Astrocyte (in vitro differentiated cells and primary cell): ENCODE measurements around the gene TAAR6. TPM values are rescaled to one million over a fixed set of nuclear protein-coding genes. Genes with fewer than 3 reads are reported as not detected.
"Not testable (repeated sequence)": the region's sequence is repeated elsewhere in the genome, so short reads cannot be mapped to it uniquely, and the experiment has no call there.

Experiments
- DNase-seq: peaks from one replicate; pipeline ENCODE4 v3.0.0-alpha.2; 2010; ENCODE audit warnings: low read depth
- FAIRE-seq: peaks from 2 replicates; lab custom pipeline; 2011; peaks lifted over from hg19 to GRCh38; lab: Jason Lieb, UNC
- H2AFZ ChIP-seq: 2 replicates; pipeline ENCODE4 v1.6.0; 2012; ENCODE audit warnings: low read depth, low read length, inconsistent platforms
- H3K27ac ChIP-seq: 2 replicates; pipeline ENCODE4 v1.5.1; 2011; ENCODE audit warnings: low read depth, low read length, inconsistent platforms
- H3K27me3 ChIP-seq: 2 replicates; pipeline ENCODE4 v1.6.0; 2011; ENCODE audit warnings: low read length, inconsistent platforms; ENCODE audit not compliant: insufficient read depth
- H3K36me3 ChIP-seq: 2 replicates; pipeline ENCODE4 v1.5.1; 2011; ENCODE audit warnings: low read length, inconsistent platforms; ENCODE audit not compliant: insufficient read depth
- H3K4me1 ChIP-seq: 2 replicates; pipeline ENCODE4 v1.5.1; 2011; ENCODE audit warnings: low read length, inconsistent platforms; ENCODE audit not compliant: insufficient read depth
- H3K4me2 ChIP-seq: 2 replicates; pipeline ENCODE4 v1.6.0; 2012; ENCODE audit warnings: low read length, inconsistent platforms
- H3K4me3 ChIP-seq: 2 replicates; pipeline ENCODE4 v1.5.1; 2011; ENCODE audit warnings: low read depth, mild to moderate bottlenecking, low read length, inconsistent platforms; ENCODE audit not compliant: insufficient read depth
- H3K79me2 ChIP-seq: 2 replicates; pipeline ENCODE4 v1.6.0; 2012; ENCODE audit warnings: mild to moderate bottlenecking, low read length, inconsistent platforms; ENCODE audit not compliant: insufficient read depth
- H3K9ac ChIP-seq: 2 replicates; pipeline ENCODE4 v1.6.0; 2012; ENCODE audit warnings: mild to moderate bottlenecking, low read length, inconsistent platforms
- H3K9me3 ChIP-seq: 2 replicates; pipeline ENCODE4 v1.5.1; 2012; ENCODE audit warnings: low read depth, mild to moderate bottlenecking, low read length, inconsistent platforms; ENCODE audit not compliant: insufficient read depth
- H4K20me1 ChIP-seq: 2 replicates; pipeline ENCODE4 v1.6.0; 2012; ENCODE audit warnings: low read length, inconsistent platforms; ENCODE audit not compliant: insufficient read depth
- H3K27ac Mint-ChIP-seq: one replicate; pipeline ENCODE4 v1.8.0; 2021; ENCODE audit warnings: mild to moderate bottlenecking, mixed read lengths; ENCODE audit not compliant: unreplicated experiment
- H3K27me3 Mint-ChIP-seq: one replicate; pipeline ENCODE4 v1.8.0; 2021; ENCODE audit warnings: low read depth, mixed read lengths; ENCODE audit not compliant: unreplicated experiment
- H3K36me3 Mint-ChIP-seq: one replicate; pipeline ENCODE4 v1.8.0; 2021; ENCODE audit warnings: low read depth, mixed read lengths; ENCODE audit not compliant: unreplicated experiment
- H3K4me1 Mint-ChIP-seq: one replicate; pipeline ENCODE4 v1.8.0; 2021; ENCODE audit warnings: low read depth, mixed read lengths; ENCODE audit not compliant: unreplicated experiment
- H3K4me3 Mint-ChIP-seq: one replicate; pipeline ENCODE4 v1.8.0; 2021; ENCODE audit warnings: mild to moderate bottlenecking, moderate library complexity, mixed read lengths; ENCODE audit not compliant: unreplicated experiment
- H3K9me3 Mint-ChIP-seq: one replicate; pipeline ENCODE4 v1.8.0; 2021; ENCODE audit warnings: mild to moderate bottlenecking, mixed read lengths; ENCODE audit not compliant: unreplicated experiment
- EZH2 ChIP-seq: IDR thresholded peaks from 2 replicates; pipeline ENCODE4 v1.6.1; 2012; ENCODE audit warnings: mild to moderate bottlenecking, low read length, inconsistent platforms; ENCODE audit not compliant: insufficient read depth
- total RNA-seq: library from RNA; stranded (reverse); gene quantifications from 2 replicates; pipeline ENCODE4 v1.2.1, GENCODE V29; 2021
- TF ChIP-seq, protein P1 (sequence below): IDR thresholded peaks from 2 replicates; pipeline ENCODE4 v1.5.1; 2011; ENCODE audit warnings: low read depth, mild to moderate bottlenecking, inconsistent platforms, low read length, moderate library complexity; ENCODE audit not compliant: insufficient read depth

TAAR6 gene
- total RNA-seq, 1 donor from 2014 or later: not detected

- no peaks in the 10 kb centered on the region for H4K20me1 ChIP-seq
- Mint-ChIP-seq H3K36me3 (no peaks in the 10 kb centered on the region), H3K4me1 (no peaks in the 10 kb centered on the region), H3K4me3 (no peak overlapping the region), H3K9me3 (no peaks in the 10 kb centered on the region), H3K27ac (no peak overlapping the region), H3K27me3 (peaks cover 2% of the 10 kb centered on the region)
- no peaks in the 10 kb centered on the region for H3K9me3 ChIP-seq
- DNase-seq: no peak
- H3K4me1 ChIP-seq: no peaks in the 10 kb centered on the region
- H2AFZ ChIP-seq: no peak overlapping the region
- H3K9ac ChIP-seq: no peak overlapping the region
- H3K79me2 ChIP-seq: no peaks in the 10 kb centered on the region
- H3K27me3 ChIP-seq: no peaks in the 10 kb centered on the region
- H3K4me3 ChIP-seq: no peak overlapping the region
- H3K36me3 ChIP-seq: no peaks in the 10 kb centered on the region
- no peak for FAIRE-seq
- no peak overlapping the region for H3K27ac ChIP-seq
- TF ChIP-seq EZH2: no peak
- no peak overlapping the region for H3K4me2 ChIP-seq
Observed at GRCh38 chr6:132592855-132593254, 22.7 kb downstream of the TAAR6 start.

DNA sequence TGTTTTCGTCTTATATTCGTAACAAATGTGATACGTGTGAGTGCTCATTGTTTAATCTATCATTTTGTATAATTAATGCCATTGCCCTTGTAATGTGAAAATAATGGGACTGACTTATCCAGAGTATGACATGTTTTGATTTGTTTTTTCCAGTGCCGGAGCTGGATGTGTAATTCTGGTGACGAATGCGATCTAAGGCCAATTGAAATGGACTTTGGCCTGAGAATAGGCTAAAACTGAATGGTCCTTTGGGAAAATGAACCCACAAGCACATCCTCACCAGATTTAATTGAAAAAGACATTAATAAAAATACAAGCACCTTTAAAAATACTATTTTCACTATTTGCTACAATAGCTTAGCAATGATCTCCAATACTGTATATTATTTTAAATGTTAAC lies 26.1 kb downstream of the TAAR6 start:
- Histone ChIP-seq H3K4me2 (no peak overlapping the region), H3K4me1 (no peaks in the 10 kb centered on the region), H3K9ac (no peak overlapping the region), H3K27me3 (no peaks in the 10 kb centered on the region), H2AFZ (no peak overlapping the region), H3K9me3 (no peaks in the 10 kb centered on the region), H4K20me1 (no peaks in the 10 kb centered on the region), H3K4me3 (no peak overlapping the region), H3K27ac (no peak overlapping the region), H3K79me2 (no peaks in the 10 kb centered on the region), H3K36me3 (no peaks in the 10 kb centered on the region)
- no peak for DNase-seq
- H3K27me3 Mint-ChIP-seq: peaks cover 4% of the 10 kb centered on the region
- no peaks in the 10 kb centered on the region for H3K36me3 Mint-ChIP-seq
- no peak for TF ChIP-seq EZH2
- TF ChIP-seq, protein P1, sequence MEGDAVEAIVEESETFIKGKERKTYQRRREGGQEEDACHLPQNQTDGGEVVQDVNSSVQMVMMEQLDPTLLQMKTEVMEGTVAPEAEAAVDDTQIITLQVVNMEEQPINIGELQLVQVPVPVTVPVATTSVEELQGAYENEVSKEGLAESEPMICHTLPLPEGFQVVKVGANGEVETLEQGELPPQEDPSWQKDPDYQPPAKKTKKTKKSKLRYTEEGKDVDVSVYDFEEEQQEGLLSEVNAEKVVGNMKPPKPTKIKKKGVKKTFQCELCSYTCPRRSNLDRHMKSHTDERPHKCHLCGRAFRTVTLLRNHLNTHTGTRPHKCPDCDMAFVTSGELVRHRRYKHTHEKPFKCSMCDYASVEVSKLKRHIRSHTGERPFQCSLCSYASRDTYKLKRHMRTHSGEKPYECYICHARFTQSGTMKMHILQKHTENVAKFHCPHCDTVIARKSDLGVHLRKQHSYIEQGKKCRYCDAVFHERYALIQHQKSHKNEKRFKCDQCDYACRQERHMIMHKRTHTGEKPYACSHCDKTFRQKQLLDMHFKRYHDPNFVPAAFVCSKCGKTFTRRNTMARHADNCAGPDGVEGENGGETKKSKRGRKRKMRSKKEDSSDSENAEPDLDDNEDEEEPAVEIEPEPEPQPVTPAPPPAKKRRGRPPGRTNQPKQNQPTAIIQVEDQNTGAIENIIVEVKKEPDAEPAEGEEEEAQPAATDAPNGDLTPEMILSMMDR: no peak
- no peak for FAIRE-seq
- no peak overlapping the region for H3K4me3 Mint-ChIP-seq
- no peaks in the 10 kb centered on the region for H3K4me1 Mint-ChIP-seq
- no peaks in the 10 kb centered on the region for H3K9me3 Mint-ChIP-seq
- no peak overlapping the region for H3K27ac Mint-ChIP-seq

- FAIRE-seq (no peak), DNase-seq (no peak)
- Mint-ChIP-seq H3K36me3 (no peaks in the 10 kb centered on the region), H3K27me3 (peaks cover 3% of the 10 kb centered on the region), H3K4me3 (no peak overlapping the region), H3K27ac (no peak overlapping the region), H3K4me1 (no peaks in the 10 kb centered on the region), H3K9me3 (no peaks in the 10 kb centered on the region)
- no peak overlapping the region for H3K27ac ChIP-seq
- H3K36me3 ChIP-seq: no peaks in the 10 kb centered on the region
- H3K27me3 ChIP-seq: no peaks in the 10 kb centered on the region
- H3K79me2 ChIP-seq: no peaks in the 10 kb centered on the region
- no peaks in the 10 kb centered on the region for H3K9me3 ChIP-seq
- no peaks in the 10 kb centered on the region for H3K4me1 ChIP-seq
- H4K20me1 ChIP-seq: no peaks in the 10 kb centered on the region
- H3K9ac ChIP-seq: no peak overlapping the region
- no peak overlapping the region for H3K4me3 ChIP-seq
- TF ChIP-seq EZH2: no peak
- TF ChIP-seq, protein P1: no peak
- no peak overlapping the region for H2AFZ ChIP-seq
- H3K4me2 ChIP-seq: no peak overlapping the region
Observed at GRCh38 chr6:132598473-132598872, 28.4 kb downstream of the TAAR6 start.

DNA sequence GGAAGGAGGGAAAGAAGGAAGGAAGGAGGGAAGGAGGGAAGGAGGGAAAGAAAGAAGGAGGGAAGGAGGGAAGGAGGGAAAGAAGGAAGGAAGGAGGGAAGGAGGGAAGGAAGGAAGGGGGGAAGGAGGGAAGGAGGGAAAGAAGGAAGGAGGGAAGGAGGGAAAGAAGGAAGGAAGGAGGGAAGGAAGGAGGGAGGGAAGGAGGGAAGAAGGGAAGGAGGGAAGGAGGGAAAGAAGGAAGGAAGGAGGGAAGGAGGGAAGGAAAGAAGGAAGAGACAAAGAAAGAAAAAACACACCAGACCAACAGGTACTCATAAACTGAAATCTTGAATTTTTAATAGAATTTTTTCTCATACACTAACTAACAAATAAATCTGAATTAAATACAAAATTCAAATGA lies 30.8 kb downstream of the TAAR6 start:
- not testable (repeated sequence) for H2AFZ ChIP-seq, H3K9me3 ChIP-seq, FAIRE-seq, H3K79me2 ChIP-seq, H3K27me3 ChIP-seq, H3K4me3 Mint-ChIP-seq, H3K4me2 ChIP-seq, DNase-seq, H3K9ac ChIP-seq, H3K36me3 ChIP-seq, H3K4me3 ChIP-seq, H3K27me3 Mint-ChIP-seq, H3K27ac Mint-ChIP-seq, H3K4me1 ChIP-seq, H3K4me1 Mint-ChIP-seq, H3K36me3 Mint-ChIP-seq, H4K20me1 ChIP-seq, H3K27ac ChIP-seq, H3K9me3 Mint-ChIP-seq
